HuH-7 (cell line): ENCODE data around the gene ALX4.

Experiments
- DNase-seq: peaks from one replicate; pipeline ENCODE4 v3.0.0; 2011; ENCODE audit warnings: low spot score

Gene ALX4

DNA sequence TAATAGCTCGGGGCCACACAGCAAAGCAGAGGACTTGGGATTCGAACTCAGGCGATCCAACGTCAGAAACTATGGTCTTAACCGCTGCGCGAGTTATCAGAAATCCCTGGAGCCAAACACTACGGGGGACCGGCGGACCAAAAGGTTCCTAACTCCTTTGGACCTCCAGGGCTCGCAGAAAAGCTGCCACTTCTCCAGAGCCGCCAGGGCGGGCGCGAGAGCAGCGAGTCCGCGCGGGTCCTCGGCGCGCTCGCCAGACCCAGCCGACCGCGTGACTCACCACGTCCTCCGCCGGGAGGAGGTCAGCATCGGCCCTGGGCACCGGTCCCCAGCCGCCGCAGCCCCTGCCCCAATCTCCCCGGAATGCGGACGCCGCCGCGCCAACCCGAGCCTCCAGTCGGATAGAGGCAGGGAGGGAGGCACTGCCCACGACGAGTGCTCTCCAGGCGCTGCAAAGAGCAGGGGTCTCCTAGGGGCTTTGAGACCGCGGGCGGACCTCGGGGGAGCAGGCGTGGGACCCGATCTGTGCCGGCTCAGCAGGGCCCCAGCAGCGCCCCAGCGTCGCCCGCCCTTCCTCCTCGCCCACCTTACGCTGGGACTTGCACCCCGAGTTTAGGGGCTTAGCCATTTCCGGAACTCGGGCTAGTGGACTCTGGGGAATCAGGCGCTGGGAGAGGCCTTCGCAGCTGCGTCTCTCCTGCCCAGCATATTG is 6.2 kb upstream of the ALX4 start:
- DNase-seq = no peak

DNA sequence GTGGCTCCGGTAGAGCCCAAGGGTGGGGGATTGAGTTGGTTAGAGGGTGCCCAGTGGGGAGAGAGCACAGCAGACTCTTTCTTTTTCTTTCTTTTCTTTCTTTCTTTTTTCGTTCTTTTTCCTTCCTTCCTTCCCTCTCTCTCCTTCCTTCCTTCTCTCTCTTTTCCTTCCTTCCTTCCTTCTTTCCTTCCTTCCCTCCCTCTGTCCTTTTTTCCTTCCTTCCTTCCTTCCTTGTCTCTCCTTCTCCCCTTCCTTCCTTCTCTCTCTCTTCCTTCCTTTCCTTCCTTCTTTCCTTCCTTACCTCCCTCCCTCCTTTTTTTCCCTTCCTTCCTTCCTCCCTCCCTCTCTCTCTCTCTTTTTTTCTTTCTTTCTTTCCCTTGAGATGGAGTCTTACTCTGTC is 4.8 kb upstream of the ALX4 start:
- DNase-seq = no peak

DNA sequence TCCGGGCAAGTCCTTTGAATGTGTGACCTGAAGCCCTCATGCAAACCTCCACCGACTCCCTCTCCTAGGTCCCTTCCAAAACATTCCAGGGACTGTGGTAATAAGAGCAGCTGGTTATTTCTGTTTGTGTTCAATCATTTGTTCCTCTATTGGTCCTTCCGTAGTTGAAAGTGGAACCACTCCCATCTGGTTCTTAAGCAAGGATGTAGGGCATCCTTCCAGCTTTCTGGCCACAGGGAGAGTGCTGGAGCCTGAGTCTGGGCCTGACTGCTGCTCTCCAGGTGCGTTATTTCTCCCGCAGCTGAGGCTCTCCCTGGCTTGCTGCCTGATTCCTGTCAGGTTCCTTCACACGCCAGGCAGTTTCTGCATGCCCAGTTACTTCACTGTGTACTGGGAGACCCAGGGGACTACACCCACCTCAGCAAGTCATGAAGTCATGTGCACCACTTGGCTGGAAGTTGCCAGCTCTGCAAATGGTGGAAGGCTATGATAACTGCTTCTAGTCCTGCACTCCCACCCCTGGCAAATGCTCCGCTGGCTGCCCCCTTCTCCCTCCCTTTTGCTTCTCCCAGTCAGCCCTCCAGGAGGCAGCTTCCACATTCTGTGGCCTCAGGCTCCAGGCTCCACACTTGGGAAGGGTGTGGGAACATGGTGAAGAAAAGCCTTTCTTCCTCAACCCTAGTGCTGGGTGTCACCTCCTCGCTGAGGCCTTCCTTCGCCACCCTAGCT is 4.0 kb upstream of the ALX4 start:
- no peak for DNase-seq

DNA sequence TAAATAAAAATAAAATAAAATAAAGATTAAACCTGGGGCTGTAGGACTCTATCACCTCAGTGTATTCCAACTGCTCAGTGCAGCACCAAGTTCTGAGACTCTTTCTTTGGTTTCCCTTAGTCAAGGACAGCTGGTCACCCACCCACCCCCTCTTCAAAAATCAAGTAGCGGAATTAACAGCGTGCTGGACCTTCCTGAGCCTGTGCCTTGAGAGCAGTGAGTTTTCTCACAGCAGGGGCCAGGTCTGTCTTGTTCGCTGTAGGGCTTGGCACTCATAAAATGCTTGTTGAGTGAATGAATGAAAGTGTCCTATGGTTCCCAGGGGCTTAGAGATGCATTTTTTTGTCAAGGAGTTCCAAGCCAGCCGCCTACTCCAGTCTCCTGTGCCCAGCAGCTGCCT is 2.9 kb upstream of the ALX4 start:
- DNase-seq = no peak

DNA sequence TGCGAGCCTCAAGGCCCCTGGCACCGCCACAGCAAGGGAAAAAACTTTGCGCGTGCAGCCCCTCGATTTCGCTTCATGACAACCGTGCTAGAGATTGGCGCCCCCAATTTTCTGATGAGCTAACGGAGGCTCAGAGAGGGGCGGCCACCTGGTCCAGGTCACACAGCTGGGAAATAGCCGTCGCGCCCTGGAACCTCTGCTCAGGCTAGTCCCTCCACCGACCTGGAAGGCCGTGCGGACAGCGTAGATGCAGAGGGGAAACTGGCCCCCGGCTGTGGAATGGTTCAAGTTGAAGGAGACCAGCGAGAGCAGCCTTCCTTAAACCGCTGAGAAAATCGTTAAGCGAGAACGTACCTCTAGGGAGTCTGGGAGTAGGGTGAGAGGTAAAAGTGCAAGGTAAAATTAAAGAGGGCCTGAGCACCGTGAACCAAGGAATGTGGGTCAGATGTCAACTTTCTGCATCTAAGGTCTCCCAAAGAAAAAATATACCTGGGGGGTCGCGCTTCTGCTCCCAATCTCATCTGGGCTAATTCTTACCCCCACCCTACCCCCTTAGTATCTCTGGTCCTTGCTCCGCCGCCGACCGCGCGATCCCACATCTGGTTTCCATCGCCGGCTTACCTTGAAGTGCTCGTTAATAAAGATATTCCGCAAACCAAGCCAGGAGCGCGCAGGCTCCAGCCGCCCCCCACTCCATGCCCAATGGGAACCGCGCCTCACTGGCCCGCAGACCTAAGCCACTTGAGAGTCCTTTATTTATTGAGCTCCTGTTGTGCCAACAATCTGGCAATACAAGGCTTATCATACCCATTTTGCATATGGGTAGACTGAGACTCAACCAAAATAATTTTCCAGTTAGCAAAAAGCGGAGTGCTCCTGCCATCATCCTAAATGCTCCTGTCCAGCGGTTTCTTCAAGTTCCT is 1.7 kb upstream of the ALX4 start:
- no peak for DNase-seq

DNA sequence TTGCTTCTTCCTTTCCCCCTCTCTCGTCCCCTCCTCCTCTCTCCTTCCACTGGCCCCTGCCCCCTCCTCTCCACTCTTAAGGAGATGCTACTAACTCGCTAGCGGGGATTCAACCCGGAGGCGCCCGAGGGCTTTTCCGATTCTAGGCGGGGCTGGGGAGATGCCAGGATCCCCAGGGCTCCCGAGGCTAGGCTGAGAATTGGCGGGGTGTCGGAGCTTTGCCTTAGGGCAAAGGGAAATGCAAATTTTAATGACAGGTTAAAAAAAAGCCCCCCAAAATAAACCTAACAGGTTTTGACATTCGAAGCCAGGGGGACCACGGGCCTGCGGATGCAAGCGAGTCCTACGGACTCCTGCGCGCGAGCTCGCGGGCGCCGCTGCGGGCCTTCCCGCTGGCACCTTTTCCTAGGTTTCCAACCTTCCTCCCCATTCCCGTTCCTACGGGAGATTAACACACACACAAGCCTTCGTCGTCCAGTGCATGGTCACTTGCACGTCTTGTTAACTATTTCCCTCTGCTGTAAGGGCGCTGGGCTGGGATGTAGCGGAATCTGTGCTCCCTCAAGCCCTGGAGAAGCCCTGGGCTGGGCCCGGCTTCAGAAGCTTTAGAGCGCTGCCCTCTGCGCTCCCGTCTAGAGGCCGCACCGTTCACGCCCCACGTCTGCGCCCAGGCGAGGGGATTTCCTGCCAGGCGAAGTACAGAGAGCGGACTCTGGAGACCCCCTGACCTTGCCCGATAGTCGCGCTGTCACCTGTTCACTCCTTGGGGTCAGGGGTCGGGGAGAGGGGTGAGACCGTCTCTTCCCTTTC is 729 bp upstream of the ALX4 start:
- DNase-seq = no peak

DNA sequence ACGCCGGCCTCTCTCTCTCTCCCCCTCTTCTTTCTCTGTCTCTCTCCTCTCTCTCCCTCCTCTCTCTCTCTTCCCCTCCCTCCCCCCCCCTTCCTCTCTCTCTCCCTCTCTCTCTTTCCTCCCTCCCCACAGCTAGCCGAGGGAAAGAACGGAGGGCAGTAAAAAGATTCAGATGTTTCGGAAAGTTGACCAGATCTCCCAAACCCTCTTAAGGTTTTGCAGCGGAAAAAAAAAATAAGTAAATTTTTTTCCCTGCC is 195 bp upstream of the ALX4 start:
- no peak for DNase-seq

DNA sequence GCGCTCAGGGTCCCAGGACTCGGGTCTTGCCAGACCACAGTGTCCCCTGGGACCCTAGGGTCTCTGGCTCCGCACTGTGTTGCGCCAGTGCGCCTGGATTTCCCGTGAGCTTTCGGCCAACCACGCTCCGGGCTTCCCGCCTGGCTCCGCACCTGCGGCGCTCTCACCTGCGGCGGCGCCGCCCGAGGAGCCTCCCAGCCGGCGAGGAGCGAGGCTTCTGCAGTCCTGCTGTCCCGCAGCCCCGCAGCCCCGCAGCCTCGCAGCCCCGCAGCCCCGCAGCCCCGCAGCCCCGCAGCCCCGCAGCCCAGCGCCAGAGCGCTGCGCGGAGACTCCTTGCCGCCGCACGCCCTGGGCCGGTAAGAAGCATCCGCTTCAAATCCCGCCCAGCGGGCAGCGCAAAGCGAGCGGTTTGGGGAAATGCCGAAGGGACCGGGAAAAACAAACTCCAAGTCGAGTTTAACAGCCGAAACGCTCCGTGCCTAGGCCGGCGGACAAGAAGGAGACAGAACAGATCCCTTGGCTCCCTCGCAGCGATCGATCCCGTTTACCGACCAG is 939 bp downstream of the ALX4 start:
- no peak for DNase-seq

DNA sequence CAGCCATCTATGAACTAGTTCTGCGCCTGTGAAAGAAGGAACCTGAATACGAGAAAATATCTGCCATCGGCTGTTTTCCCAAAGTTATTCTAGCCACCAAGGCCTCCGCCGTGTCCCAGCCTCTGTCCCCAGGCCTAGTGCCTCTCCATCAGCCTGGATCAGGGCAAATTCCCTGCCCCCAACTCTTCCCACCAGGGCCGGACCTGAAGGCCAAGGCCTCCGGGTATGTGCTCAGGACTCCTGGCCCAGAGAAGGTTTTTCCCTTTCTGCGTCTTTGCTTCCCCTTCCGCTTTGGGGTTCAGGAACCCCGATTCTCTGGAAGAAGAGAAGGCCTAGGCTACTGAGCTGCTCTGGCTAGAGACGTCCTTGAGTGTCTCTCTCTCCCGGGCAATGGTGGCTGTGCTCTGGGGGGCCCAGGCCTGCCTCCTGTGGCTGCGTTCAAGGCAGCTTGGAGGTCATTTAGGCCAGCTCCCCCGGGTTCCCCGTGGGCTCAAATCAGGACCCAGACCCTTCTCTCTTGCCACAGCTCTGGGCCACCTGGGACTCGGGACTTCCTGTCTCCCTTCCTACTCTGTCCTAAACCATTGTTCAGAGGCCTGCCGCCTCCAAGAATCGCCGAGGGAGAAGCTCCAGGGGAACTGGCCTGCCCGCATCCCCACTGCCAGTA is 1.6 kb downstream of the ALX4 start:
- no peak for DNase-seq

DNA sequence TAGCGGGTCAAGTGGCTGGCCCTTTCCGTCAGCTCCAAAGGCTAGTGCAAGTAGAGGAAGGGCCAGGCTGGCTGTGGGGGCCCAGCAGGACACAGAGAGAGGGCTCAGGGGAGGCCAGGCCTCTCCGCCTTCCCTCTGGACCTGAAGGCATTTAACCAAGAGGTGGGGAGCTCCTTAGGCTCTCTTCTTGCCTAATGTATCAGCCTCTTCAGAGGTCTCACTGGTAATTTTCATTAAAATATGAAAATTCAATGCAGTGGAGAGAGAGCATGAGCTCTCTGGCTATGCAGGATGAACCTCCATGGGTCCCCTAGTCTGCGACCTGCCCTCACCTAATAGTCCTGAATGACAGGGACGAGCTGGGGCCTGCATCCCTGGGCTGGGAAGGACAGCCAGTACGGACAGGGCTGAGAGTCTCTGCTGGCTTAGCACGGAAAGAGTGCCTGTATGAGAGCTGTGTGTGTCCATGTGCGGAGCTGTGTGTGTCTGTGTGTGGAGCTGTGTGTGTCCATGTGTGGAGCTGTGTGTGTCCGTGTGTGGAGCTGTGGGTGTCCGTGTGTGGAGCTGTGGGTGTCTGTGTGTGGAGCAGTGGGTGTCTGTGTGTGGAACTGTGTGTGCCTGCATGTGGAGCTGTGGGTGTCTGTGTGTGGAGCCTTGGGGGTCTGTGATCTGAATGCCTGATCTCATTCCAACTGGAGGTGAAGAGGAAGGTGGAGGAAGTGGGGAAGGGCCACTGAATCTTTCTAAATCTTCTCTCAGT is 2.4 kb downstream of the ALX4 start:
- no peak for DNase-seq

DNA sequence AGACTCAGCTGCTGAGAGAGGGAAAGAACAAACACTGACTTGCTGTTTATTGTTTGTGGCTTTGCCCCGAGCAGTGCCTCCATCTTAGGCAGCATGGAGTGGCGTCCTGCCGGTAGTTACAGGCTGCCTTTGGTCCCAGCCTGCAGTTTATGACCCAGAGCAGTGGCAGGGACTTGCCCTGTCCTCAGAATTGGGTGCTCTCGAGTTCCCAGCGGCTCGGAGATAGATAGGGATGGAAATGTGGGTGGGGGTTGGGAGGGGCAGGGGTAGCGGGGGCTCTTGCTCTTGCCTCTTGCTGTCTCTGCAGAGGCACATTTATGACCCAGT is 3.1 kb downstream of the ALX4 start:
- DNase-seq = no peak

DNA sequence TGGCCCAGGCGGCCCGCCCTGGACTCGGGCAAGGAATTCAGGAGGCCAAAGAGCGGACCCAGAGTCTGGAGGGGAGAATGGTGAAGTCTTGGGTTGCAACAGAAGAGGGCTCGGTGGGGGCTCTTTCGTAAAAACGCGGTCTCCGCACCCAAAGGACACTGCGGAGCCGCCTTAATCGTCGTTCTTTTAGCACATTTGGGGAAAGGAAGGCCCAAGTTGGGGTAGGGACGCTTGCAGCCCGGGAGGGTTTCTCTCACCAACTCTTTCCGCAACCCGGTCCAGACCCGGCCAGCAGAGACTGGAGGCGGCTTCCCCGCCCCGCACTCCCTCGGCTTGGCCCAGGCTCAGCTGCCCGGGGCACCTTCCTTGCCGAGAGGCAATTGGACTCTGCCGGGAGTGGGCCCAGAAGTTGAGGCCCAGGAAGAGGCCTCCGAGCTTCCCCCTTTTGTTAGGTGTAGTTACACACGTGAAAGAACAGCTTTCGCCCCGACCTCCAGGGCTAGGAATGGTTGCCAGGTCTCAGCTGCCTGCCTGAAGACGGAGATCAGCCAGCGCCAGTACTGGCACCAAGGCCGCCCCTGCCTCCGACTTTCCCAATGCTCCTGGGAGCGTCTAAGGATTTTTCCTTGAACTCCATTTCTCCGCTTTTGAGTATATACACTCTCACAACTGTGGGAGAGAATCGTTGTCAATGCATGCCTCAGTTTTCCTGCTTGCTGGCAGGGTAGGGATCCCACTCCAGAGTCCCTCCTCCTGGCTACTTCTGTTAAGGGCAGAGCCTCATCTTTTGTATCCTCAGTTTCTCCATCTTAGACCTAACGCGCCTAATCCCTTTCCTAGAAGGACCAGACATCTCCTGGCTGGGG is 3.7 kb downstream of the ALX4 start:
- no peak for DNase-seq

DNA sequence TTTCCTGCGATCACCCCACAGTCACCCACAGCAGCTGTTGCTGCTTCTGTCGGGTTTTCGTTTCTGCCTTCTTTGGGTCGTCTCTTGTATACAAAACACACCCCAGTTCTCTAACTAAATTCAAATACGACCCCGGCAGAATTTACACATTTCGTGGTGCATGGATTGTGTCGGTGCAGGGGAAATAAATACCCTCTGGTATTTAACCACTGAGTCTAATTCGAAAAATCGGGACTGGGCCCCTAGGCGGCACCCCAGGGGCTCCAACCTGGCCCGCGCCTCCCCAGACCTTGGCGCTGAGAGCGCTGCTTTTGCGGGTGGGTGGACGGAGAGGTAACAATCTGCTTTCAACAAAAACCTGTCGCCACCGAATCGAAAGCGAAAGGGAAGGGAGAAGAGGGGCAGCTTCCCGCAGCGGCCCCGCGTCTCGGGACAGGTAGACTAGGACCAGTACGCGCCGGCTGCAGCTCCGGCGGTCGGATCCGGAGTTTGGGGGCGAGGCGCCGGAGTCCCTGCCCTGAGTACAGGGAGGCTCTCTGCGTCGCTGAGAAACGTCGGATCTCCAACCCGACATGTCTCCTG is 4.4 kb downstream of the ALX4 start:
- DNase-seq = no peak

DNA sequence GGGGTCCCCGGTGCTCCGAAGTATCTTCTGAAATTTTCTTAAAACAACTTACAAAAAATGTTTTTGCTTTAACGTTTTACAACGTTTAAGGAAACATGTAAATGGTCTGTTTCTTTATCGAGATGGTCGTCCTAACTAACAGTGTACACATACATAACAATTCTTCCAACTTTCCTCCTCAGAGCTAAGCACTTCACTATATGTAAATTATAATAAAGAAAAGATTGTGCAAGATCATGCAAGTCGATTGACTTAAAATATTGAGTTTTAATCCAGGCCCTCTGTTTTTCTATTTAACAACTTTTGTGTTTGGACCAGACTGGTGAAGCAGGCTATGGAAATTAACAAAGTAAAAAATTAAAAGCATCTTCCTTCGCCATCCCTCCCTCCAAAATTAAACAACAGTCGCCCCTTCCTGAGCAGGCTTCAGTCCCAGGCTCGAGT is 4.9 kb downstream of the ALX4 start:
- DNase-seq = no peak

DNA sequence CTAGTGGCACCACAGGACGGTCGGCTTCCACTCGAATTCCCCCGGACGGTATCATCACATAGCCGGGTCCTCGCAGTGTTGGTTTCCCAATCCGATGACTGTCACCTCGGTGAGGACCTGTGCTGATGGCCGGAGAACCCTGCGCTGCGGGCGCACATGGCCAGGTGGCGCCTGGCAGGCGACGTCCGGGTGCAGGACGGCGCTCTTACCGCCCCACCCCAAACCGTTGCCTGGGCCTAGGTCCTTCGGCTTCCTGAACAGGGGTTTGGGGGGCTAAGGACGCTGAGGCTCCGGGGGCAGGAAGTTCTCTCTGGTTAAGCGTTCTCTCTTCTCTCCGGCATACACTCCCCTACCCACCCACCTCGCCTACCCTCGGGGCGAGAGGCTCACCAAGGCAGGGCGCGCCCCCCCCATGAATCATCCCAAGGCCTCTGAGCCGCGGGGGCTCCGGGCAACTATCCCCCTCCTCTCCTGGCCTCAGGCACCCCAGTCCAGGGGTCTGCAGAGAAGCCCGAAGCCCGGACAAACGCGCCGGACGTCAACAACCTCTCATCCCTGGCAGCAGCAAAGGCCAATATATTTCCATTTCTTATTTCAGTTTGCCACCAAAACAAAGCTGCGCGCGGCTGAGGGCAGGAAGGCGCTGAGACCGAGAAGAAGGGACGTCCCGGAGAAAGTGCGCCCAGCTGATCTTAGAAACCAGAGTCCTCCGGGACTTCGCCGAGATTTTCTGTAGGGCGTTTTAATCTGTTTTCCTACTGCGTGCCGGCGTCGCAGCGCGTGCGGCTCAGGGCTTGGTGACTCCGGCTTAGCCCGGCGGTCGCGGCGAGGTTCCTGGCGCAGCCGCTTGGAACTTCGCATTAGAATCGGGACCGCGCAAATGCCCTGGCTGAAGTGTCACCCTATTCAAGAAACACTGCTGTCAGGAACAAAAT is 5.6 kb downstream of the ALX4 start:
- no peak for DNase-seq

DNA sequence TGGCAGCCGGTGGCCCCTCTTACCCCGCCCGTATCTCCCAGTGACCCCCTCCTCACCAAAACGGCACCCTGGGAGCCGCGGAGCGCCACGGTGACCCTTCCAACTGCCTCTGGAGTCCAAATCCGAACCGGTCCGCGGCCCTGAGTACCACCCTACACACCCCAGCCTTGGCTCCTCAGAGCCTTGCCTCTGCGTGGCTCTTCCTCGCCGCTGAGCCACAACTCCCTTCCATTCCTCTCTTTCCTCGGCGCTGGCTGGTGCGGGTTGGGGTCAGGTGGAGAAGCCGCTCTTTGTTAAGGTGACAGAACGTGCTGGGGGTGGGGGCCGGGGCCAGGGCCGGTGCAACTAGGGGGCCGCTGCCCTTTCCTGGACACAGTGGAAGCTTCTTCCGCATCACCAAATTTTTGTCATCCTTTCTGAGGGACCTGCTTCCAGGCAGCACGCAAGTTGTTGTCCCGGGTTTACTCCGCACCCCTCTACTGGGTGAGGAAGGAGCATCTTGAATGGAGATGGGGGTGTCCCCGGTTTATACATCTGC is 6.5 kb downstream of the ALX4 start:
- DNase-seq = no peak

DNA sequence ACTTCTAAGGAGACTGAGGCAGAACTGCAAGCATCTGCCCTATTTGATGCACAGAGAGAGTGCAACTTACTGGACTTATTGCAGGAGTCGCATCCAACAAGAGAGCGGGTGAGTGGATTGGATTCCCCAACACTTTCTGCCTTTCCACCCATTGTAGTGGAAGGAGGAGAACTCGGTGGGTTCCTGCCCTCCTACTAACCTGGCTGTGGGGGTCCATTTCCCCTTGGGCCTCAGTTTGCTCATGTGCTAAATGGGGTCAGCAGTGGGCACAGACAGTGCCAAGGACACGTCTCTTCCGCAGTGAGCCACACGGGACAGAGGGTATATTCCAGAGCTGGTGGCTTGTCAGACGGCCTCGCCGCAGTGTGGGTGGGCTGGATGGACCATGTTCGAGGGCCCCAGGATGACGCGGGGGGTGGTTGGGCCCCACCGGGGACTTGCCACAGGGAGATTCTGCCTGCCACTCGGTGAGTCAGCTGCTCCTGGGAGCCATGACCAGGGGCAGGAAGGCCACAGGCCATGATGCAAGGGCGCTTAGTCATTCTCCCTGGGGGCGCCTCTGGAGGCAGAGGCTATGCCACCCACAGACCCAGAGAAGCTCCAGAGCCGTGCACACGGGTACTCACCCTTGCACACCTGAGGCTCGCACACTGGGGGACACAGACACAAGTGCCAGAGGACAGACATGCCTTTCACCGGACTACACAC is 8.2 kb downstream of the ALX4 start:
- DNase-seq = no peak
